ENCODE measurements around the gene RGL2.

The RGL2 gene

DNA sequence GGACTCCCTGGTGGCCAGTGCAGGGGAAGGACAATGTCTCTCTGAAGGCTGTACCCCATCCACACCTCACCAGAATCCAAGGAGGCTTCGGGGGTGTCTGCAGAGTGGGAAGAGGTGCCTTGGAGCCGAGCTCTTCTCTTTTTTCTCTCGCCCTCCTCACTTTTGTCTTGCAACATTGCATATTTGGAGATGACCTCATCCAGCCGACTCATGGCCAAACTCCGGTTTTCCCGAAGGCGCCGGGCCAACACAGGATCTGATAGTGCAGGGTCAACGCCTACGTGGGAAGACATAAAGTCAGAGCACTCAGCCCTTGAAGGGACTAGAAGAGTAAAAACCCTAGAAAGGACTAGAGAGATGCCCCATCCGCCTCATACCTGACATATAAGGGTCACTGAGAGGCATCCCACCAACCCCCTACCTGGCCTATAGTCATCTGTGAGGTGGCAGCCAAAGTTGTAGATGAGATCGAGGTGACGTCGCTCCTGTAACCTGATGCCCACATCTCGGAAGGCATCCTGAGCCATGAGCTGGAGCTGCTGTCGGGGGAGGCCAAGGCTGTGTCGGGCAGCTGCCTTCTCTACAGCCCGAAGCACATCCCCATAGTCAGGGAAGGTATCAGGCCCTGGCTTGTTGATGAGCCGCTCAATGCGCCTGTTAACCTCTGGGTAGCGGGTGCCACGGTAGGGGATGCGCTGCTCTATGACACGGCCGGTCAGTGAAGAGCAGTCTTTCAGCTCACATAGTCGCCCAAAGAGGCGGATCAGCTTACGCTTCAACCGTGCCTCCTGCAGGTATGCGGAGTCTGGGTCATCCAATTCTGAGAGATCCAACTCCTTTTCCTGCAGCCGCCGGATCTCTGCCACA is 21.8 kb upstream of the RGL2 start:
- TF ChIP-seq, protein P1, sequence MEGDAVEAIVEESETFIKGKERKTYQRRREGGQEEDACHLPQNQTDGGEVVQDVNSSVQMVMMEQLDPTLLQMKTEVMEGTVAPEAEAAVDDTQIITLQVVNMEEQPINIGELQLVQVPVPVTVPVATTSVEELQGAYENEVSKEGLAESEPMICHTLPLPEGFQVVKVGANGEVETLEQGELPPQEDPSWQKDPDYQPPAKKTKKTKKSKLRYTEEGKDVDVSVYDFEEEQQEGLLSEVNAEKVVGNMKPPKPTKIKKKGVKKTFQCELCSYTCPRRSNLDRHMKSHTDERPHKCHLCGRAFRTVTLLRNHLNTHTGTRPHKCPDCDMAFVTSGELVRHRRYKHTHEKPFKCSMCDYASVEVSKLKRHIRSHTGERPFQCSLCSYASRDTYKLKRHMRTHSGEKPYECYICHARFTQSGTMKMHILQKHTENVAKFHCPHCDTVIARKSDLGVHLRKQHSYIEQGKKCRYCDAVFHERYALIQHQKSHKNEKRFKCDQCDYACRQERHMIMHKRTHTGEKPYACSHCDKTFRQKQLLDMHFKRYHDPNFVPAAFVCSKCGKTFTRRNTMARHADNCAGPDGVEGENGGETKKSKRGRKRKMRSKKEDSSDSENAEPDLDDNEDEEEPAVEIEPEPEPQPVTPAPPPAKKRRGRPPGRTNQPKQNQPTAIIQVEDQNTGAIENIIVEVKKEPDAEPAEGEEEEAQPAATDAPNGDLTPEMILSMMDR (conservative IDR thresholded peaks at IDR 0.05; ENCODE audit: low read depth, low read length) = no peak
- DNase-seq (ENCODE audit: low read depth) = no peak
- H3K4me3 ChIP-seq (ENCODE audit: low read length) = no peak overlapping the region

DNA sequence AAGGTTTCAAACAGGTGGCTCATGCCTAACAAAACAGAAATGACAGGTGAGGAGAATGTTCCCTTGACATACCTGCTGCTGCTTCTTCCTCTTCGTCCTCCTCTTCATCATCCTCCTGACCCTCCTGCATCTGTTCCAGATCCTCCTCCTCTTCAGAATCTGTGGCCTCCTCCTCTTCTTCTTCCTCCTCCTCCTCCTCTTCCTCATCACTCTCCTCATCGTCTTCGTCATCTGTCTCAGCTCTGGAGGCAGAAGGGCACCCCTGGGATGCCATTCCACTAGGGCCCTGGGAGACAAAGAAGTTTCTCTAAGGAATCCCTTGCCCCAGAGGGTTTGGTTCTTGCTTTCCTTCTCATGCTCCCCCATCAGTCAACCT is 21.2 kb upstream of the RGL2 start:
- H3K4me3 ChIP-seq (ENCODE audit: low read length) = no peak overlapping the region
- DNase-seq (ENCODE audit: low read depth) = no peak
- TF ChIP-seq, protein P1 (conservative IDR thresholded peaks at IDR 0.05; ENCODE audit: low read depth, low read length) = no peak

DNA sequence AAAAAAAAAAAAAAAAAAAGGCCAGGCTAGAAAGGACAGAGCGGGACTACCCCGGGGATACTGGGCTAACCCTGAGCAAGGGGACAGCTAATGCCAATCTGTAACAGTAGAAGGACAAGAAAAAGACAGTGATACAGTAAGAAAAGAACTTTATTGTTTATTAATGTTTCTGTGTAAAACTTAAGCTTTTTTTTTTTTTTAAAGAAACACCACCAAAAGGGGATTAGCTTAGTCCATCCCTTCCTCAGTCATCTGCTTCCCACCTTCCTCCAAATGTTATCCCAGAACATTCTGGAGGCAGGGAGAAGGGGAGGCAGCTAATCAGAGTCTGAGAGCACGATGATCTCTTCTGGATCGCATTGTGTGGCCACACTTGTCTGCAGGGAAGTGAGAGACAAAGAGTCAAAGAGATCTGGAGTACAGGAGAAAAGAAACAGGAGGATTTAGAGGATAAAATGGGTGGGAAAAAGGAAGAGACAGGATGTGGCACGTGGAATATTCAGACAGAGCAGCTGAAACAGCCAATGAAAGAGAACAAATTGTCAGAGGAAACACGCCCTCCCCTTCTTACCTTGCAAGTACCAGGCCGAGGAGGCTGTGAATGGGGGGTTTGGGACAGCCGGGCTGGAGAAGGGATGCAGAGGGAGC is 19.8 kb upstream of the RGL2 start:
- no peak for DNase-seq (ENCODE audit: low read depth)
- H3K4me3 ChIP-seq (ENCODE audit: low read length) = peak overlapping the region; percentile 75
- TF ChIP-seq, protein P1 (conservative IDR thresholded peaks at IDR 0.05; ENCODE audit: low read depth, low read length) = no peak

DNA sequence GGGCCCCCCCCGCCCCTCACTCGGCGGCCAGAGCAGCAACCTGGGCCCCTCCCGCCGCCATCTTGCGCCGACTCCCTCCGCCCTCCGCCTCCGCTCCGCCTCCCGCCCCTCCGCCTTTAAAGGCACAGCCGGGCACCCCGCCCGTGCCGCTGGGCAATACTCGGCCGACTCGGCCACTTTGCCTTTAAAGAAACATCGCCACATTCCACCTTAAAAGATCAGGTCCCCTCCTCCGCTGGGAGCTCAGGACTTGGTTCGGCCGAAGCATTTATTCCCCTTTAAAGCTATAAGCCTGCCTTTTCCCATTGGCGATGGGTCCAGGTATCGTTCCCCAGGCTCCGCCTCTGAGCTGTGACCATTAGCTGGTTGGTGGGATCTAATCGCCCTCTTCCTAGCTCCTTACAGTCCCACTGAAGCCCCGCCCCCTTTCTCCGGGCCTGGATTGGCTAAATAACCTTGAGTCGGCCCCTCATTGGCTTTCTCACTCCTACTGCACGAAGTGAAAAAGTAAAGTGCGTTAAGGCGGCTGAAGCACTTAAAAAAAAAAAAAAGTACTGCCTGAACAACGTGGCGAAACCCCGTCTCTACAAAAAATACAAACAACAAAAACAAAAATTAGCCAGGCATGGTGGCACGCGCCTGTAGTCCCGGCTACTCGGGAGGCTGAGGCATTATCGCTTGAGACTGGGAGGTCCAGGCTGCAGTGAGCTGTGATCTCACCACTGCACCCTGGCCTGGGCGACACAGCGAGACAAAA is 19.1 kb upstream of the RGL2 start, which contains the start of gene ZBTB22:
Gene ZBTB22, minus strand, starts transcription at position 76 of the 757 bp plus-strand sequence. CDS start 828 bp downstream, outside the sequence.
- H3K4me3 ChIP-seq (ENCODE audit: low read length) = peak within 1 kb of the TSS; percentile 75
- peak; percentile 99 for DNase-seq (ENCODE audit: low read depth)
- TF ChIP-seq, protein P1 (conservative IDR thresholded peaks at IDR 0.05; ENCODE audit: low read depth, low read length) = no peak

DNA sequence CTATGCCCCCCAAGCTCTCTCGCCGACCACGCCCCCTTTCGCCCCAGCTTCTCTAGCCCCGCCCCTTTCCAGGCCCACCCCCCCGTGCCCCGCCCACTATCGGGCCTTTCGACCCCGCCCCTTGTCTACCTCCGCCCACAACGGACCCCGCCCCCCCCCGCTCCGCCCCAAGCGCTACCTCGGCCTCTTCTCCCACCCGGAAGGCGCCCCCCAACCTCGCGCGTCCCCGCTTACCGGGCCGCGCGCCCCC is 18.6 kb upstream of the RGL2 start:
- TF ChIP-seq, protein P1 (conservative IDR thresholded peaks at IDR 0.05; ENCODE audit: low read depth, low read length) = no peak
- no peak for DNase-seq (ENCODE audit: low read depth)
- H3K4me3 ChIP-seq (ENCODE audit: low read length) = peak overlapping the region; percentile 75

DNA sequence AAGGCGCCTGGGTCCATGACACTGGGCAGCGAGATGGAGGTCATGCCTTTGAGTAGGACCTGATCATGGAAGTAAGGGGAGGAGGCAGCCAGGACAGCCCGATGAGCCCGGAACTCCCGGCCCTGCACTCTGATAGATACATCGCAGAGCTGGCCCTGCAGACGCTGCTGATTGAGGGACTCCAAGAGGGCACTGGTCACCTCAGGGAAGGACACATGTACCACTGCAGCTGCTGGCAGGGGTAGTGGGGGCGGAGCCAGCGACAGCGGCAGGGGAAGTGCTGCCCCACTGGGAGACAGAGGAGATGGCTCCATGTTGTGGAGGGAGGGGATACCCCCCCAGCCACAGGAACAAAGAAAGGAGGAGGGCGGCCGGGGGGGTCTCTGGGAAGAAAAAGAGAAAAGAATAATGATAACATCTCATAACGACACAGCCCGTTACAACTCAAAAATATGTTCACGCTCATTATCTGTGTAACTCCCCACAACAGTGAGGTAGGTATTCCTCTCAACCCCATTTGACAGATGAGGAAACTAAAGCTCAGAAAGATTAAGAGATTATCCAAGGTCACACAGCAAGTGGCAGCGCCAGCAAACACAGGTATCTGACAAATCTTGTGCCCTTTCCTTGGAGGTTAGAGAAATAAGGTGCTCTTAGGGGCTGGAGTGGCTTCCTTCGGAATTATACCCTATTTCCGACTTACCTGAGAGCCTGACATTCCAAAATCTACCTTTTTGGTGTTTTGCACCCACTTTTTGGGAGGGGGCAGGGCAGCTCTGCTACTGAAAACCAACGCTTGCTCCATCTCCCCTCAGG is 18.1 kb upstream of the RGL2 start:
- peak overlapping the region; percentile 75 for H3K4me3 ChIP-seq (ENCODE audit: low read length)
- DNase-seq (ENCODE audit: low read depth) = no peak
- TF ChIP-seq, protein P1 (conservative IDR thresholded peaks at IDR 0.05; ENCODE audit: low read depth, low read length) = no peak

Data from retinal pigment epithelial cell (primary cell).